GM06990 (cell line): ENCODE results near the gene NEDD4L.

Experiments
- DNase-seq: peaks from one replicate; pipeline ENCODE4 v3.0.0-alpha.2; 2011; ENCODE audit not compliant: insufficient read length; ENCODE audit errors: extremely low read depth
- H3K27me3 ChIP-seq: replicated peaks from 2 replicates; pipeline ENCODE4 v1.6.0; 2011; ENCODE audit warnings: low read length; ENCODE audit not compliant: control insufficient read depth, insufficient read depth
- H3K36me3 ChIP-seq: 2 replicates; pipeline ENCODE4 v1.5.1; 2011; ENCODE audit warnings: low read length; ENCODE audit not compliant: control insufficient read depth, insufficient read depth
- H3K4me3 ChIP-seq: replicated peaks from 2 replicates; pipeline ENCODE4 v1.5.1; 2011; ENCODE audit warnings: low read depth, mild to moderate bottlenecking, control low read depth, low read length
- TF ChIP-seq, protein P1 (sequence below): IDR thresholded peaks from 2 replicates; pipeline ENCODE4 v1.5.1; 2011; ENCODE audit warnings: low read length, control low read depth, mild to moderate bottlenecking, inconsistent platforms; ENCODE audit not compliant: insufficient read depth, poor library complexity, severe bottlenecking

The NEDD4L gene

DNA sequence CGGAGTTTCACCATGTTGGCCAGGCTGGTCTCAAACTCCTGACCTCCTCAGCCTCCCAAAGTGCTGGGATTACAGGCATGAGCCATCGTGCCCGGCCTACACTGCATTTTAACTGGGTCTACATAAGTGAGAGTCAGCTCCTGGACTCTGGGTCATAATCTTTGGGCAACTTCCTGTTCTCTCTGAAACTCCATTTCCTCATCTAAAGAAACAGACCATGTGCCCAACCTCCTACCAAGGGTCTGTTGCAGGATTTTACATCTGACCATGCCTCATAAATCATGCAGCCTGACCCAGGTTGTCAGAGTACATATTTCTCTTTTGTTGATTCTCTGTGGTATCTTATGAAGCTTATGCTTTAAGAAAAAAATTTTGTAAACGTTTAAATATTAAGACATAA lies 304.5 kb downstream of the NEDD4L start:
- Histone ChIP-seq H3K4me3 (no peak overlapping the region), H3K27me3 (no peaks in the 10 kb centered on the region), H3K36me3 (no peaks in the 10 kb centered on the region; the same call in none of the 2 replicates)
- DNase-seq, result no peak
- TF ChIP-seq, protein P1, sequence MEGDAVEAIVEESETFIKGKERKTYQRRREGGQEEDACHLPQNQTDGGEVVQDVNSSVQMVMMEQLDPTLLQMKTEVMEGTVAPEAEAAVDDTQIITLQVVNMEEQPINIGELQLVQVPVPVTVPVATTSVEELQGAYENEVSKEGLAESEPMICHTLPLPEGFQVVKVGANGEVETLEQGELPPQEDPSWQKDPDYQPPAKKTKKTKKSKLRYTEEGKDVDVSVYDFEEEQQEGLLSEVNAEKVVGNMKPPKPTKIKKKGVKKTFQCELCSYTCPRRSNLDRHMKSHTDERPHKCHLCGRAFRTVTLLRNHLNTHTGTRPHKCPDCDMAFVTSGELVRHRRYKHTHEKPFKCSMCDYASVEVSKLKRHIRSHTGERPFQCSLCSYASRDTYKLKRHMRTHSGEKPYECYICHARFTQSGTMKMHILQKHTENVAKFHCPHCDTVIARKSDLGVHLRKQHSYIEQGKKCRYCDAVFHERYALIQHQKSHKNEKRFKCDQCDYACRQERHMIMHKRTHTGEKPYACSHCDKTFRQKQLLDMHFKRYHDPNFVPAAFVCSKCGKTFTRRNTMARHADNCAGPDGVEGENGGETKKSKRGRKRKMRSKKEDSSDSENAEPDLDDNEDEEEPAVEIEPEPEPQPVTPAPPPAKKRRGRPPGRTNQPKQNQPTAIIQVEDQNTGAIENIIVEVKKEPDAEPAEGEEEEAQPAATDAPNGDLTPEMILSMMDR, result no peak

DNA sequence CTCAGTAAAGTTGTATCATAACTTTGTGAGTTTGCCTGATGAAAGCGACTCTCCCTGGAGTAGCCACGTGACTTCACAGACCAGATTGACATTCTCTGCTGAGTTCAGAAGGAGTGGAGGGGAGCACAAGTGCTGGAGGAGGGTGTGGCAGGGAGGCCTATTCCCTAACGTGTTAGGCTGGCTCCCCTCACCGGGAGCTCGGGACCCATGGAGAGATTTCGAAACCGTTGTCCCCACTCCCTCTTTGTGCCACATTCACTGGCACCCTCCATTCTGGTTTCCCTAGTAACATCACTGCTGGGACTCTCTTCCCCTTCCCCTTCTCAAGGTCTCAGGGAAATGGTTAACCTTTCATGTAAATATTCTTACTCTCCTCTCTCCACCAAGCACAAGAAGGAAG lies 304.9 kb downstream of the NEDD4L start:
- Histone ChIP-seq H3K4me3 (no peak overlapping the region), H3K36me3 (no peaks in the 10 kb centered on the region; the same call in none of the 2 replicates), H3K27me3 (no peaks in the 10 kb centered on the region)
- DNase-seq, result no peak
- TF ChIP-seq, protein P1, result no peak

DNA sequence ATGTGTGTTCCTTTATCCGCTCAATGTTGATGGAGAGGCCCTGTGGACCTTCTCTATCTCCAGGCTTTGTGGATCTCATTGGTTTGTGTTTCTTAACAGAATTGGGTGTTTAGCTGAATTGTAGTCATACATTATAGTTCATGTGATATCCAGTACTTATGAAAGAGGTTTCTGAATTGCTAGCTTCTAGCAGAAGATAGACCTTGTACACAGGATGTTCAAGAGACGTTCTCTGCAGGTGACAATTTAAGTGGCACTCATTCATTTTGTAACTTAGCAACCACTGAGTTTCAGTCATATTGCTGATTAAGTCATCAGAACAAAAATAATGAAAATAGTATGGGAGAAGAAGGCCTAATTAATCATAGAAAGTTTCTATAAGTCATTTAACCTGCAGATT lies 305.6 kb downstream of the NEDD4L start:
- TF ChIP-seq, protein P1, result no peak
- Histone ChIP-seq H3K4me3 (no peak overlapping the region), H3K36me3 (no peaks in the 10 kb centered on the region; the same call in none of the 2 replicates), H3K27me3 (no peaks in the 10 kb centered on the region)
- DNase-seq, result peak; percentile 32

DNA sequence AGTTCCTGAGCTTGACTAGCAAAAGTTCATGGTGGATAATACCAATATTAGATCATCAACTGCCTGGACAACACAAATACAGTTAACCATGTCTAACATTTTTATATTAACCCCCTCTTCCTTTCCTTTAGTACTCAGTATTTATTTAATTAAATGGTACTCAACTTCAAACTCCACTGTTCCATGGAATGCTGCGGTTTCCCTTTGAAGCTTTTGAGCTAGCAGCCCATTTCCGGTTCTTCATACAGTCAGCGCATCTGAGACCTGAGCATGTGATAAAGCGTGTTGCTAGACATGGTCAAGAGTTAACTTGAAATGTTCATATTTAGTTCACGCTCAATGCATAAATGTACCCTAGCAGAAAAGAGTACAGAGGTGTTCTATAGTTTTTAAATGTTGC lies 306.5 kb downstream of the NEDD4L start:
- no peak for DNase-seq
- Histone ChIP-seq H3K36me3 (no peaks in the 10 kb centered on the region; the same call in none of the 2 replicates), H3K4me3 (no peak overlapping the region), H3K27me3 (no peaks in the 10 kb centered on the region)
- TF ChIP-seq, protein P1, result no peak

GRCh38 chr18:58351776-58352175 lies 307.8 kb downstream of the NEDD4L start:
- DNase-seq, result no peak
- H3K4me3 ChIP-seq, result no peak overlapping the region
- H3K27me3 ChIP-seq, result no peaks in the 10 kb centered on the region
- no peaks in the 10 kb centered on the region; the same call in none of the 2 replicates for H3K36me3 ChIP-seq
- TF ChIP-seq, protein P1, result no peak

GRCh38 chr18:58353581-58353980 lies 309.6 kb downstream of the NEDD4L start:
- Histone ChIP-seq H3K36me3 (no peaks in the 10 kb centered on the region; the same call in none of the 2 replicates), H3K4me3 (no peak overlapping the region), H3K27me3 (no peaks in the 10 kb centered on the region)
- TF ChIP-seq, protein P1, result no peak
- DNase-seq, result no peak
